Adrenal gland (tissue), 5 donors: ENCODE measurements around the gene AQP11.

Experiments
- POLR2A ChIP-seq, 2 donors: fragments of 450-650 bp; IDR thresholded peaks; one replicate each; pipeline ENCODE4 v1.6.1; 2017; ENCODE audit warnings: antibody characterized with exemption in 2 of 2, mild to moderate bottlenecking in 2 of 2, moderate library complexity in 1 of 2
- TF ChIP-seq, protein P1 (sequence below), 6 experiments: fragments of 450-650 bp in 4 of 6; fragments of 200-600 bp in 2 of 6; sonication (generic) in 1 of 6; IDR thresholded peaks; 1 replicate in 5 of 6; 2 replicates in 1 of 6; pipeline versions ENCODE4 v1.5.1 to v1.8.0; 2016 to 2021; ENCODE audit warnings: antibody characterized with exemption in 6 of 6, mild to moderate bottlenecking in 2 of 6, moderate library complexity in 1 of 6
- donor health status: DM: no; HTN: no; CAD: no.

DNA sequence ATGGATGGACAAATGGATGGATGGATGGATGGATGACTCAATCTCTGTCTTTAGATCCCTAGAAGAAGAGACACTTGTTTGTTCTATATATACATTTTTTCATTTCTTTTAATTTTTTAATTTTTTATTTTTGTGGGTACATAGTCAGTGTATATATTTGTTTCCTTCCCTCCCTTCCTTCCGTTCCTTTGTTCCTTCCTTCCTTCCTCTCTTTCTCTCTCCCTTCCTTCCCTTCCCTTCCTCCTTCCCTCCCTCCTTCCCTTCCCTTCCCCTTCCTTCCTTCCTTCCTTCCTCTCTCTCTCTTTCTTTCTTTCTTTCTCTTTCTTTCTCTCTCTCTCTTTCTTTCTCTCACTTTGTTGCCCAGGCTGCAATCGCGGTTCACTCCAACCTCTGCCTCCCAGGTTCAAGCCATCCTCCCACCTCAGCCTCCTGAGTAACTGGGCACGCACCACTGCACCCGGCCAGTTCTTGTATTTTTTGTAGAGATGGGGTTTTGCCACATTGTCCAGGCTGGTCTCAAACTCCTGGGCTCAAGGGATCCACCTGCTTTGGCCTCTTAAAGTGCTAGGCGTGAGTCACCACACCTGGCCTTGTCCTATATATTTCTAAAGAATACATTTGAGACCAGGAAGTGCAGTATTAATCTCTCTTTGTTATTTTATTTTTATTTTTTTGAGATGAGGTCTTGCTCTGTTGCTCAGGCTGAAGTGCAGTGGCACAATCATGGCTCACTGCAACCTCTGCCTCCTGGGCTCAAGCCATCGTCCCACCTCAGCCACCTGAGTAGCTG lies 42.5 kb upstream of the AQP11 start:
- TF ChIP-seq, protein P1, sequence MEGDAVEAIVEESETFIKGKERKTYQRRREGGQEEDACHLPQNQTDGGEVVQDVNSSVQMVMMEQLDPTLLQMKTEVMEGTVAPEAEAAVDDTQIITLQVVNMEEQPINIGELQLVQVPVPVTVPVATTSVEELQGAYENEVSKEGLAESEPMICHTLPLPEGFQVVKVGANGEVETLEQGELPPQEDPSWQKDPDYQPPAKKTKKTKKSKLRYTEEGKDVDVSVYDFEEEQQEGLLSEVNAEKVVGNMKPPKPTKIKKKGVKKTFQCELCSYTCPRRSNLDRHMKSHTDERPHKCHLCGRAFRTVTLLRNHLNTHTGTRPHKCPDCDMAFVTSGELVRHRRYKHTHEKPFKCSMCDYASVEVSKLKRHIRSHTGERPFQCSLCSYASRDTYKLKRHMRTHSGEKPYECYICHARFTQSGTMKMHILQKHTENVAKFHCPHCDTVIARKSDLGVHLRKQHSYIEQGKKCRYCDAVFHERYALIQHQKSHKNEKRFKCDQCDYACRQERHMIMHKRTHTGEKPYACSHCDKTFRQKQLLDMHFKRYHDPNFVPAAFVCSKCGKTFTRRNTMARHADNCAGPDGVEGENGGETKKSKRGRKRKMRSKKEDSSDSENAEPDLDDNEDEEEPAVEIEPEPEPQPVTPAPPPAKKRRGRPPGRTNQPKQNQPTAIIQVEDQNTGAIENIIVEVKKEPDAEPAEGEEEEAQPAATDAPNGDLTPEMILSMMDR (IDR thresholded peaks at IDR 0.05): no peak
- no peak for TF ChIP-seq POLR2A (IDR thresholded peaks at IDR 0.05)
